Sigmoid colon (tissue), 7 donors: ENCODE data around the gene SETD3. TPM values are rescaled to one million over a fixed set of nuclear protein-coding genes. Genes with fewer than 3 reads are reported as not detected.

ENCODE experiments used
- DNase-seq: peaks from one replicate; pipeline ENCODE4 v3.0.0-alpha.2; 2019
- H3K27ac ChIP-seq, 4 donors: fragments of 200-600 bp; sonication (generic); one replicate each; pipeline ENCODE4 v1.5.1; 2016 to 2019; ENCODE audit warnings: mild to moderate bottlenecking in 1 of 4
- H3K27me3 ChIP-seq, 3 donors: fragments of 200-600 bp; sonication (generic); one replicate each; pipeline ENCODE4 v1.5.1; 2019; ENCODE audit warnings: mild to moderate bottlenecking in 1 of 3
- H3K36me3 ChIP-seq, 4 donors: fragments of 200-600 bp; sonication (generic); one replicate each; pipeline ENCODE4 v1.5.1; 2016 to 2019
- H3K4me1 ChIP-seq, 4 donors: fragments of 200-600 bp; sonication (generic); one replicate each; pipeline ENCODE4 v1.5.1; 2017 to 2019
- H3K4me3 ChIP-seq, 4 donors: fragments of 200-600 bp; sonication (generic); one replicate each; pipeline ENCODE4 v1.5.1; 2017 to 2019; ENCODE audit warnings: mild to moderate bottlenecking in 2 of 4, moderate library complexity in 1 of 4
- H3K9me3 ChIP-seq, 4 donors: fragments of 200-600 bp in 3 of 4; sonication (generic) in 3 of 4; one replicate each; pipeline versions ENCODE4 v1.5.1 to v1.6.1; 2013 to 2019
- EP300 ChIP-seq, 4 donors: sonication (generic); formaldehyde crosslinking; IDR thresholded peaks; one replicate each; pipeline ENCODE4 v1.6.1; 2017; ENCODE audit warnings: antibody characterized with exemption in 4 of 4
- POLR2A ChIP-seq, 2 donors: fragments of 450-650 bp; IDR thresholded peaks; one replicate each; pipeline ENCODE4 v1.6.1; 2016; ENCODE audit warnings: antibody characterized with exemption in 2 of 2, mild to moderate bottlenecking in 2 of 2, moderate library complexity in 2 of 2
- POLR2AphosphoS5 ChIP-seq, 4 donors: sonication (generic); formaldehyde crosslinking; IDR thresholded peaks; one replicate each; pipeline ENCODE4 v1.6.1; 2017; ENCODE audit warnings: antibody characterized with exemption in 4 of 4
- WGBS, 2 donors: extraction: QIAGEN DNeasy Blood & Tissue Kit; methylation state at CpG; one replicate each; pipeline ENCODE4 v1.1.7; 2013; 5-methylcytosine and 5-hydroxymethylcytosine counted together
- intact Hi-C: fragments of 100-400 bp; cut with DNase I; formaldehyde crosslinking; loops from one replicate; pipeline ENCODE4 v1.15.1; 2023
- polyA plus RNA-seq, 3 donors: library from polyadenylated mRNA; stranded (reverse); fragments of 200-250 nt; gene quantifications; one replicate each; pipeline ENCODE4 v1.2.3, GENCODE V29; 2013
- total RNA-seq, 4 donors: library from RNA; depleted of rRNA; stranded (reverse); fragments of >200 nt; gene quantifications; one replicate each; pipeline ENCODE4 v1.1.0, GENCODE V29; 2016
- TF ChIP-seq, protein P1 (sequence below), 4 experiments: fragments of 450-650 bp in 3 of 4; fragments of 200-600 bp in 1 of 4; IDR thresholded peaks; one replicate each; pipeline ENCODE4 v1.5.1; 2016 to 2019; ENCODE audit warnings: antibody characterized with exemption in 4 of 4, mild to moderate bottlenecking in 3 of 4, moderate library complexity in 2 of 4
- donor health status: healthy with polysubstance abuse.
- donor health status: Bipolar disorder and iron deficiency.
- donor health status: healthy.

Gene SETD3
- total and polyA plus RNA-seq, 7 donors, result 34.6 to 164 (median 130) TPM

DNA sequence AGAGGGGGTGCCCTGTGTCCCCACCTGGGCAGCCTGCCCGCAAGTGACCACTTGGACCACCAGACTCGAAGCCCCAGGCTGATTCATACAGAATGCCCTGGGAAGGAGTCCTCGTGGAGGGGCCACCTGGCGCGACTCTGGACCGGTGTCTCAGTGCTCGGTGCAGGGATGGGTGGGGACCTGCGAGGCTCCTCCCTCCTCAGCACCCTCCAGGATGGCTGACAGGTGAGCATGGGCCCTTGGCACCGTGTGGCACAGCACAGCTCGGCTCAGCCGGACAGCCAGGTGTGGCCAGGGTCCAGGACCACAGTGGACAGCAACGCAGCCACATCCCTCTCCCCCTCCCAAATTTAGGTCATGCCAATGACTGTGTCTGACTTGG is 45.0 kb upstream of the SETD3 start:
- Histone ChIP-seq H3K36me3 (no peaks in the 10 kb centered on the region), H3K27ac (peak overlapping the region; percentile 82 to 90 (median 84)), H3K4me1 (peaks cover 0 to 74% (median 73%) of the 10 kb centered on the region in 4 donors), H3K9me3 (no peaks in the 10 kb centered on the region), H3K27me3 (no peaks in the 10 kb centered on the region), H3K4me3 (no peak overlapping the region)
- 76 to 88% methylated on average over 12 of the region's 12 CpGs for WGBS, 2 donors
- TF ChIP-seq POLR2A (IDR thresholded peaks at IDR 0.05), result no peak
- TF ChIP-seq POLR2AphosphoS5 (IDR thresholded peaks at IDR 0.05), result no peak
- TF ChIP-seq, protein P1, sequence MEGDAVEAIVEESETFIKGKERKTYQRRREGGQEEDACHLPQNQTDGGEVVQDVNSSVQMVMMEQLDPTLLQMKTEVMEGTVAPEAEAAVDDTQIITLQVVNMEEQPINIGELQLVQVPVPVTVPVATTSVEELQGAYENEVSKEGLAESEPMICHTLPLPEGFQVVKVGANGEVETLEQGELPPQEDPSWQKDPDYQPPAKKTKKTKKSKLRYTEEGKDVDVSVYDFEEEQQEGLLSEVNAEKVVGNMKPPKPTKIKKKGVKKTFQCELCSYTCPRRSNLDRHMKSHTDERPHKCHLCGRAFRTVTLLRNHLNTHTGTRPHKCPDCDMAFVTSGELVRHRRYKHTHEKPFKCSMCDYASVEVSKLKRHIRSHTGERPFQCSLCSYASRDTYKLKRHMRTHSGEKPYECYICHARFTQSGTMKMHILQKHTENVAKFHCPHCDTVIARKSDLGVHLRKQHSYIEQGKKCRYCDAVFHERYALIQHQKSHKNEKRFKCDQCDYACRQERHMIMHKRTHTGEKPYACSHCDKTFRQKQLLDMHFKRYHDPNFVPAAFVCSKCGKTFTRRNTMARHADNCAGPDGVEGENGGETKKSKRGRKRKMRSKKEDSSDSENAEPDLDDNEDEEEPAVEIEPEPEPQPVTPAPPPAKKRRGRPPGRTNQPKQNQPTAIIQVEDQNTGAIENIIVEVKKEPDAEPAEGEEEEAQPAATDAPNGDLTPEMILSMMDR (IDR thresholded peaks at IDR 0.05), result no peak
- TF ChIP-seq EP300 (IDR thresholded peaks at IDR 0.05), result no peak
- intact Hi-C loops, result loop anchor here (2.0 kb wide), 1 partner anchor 77 kb away; no protein-coding TSS in a partner anchor
- no peak for DNase-seq

DNA sequence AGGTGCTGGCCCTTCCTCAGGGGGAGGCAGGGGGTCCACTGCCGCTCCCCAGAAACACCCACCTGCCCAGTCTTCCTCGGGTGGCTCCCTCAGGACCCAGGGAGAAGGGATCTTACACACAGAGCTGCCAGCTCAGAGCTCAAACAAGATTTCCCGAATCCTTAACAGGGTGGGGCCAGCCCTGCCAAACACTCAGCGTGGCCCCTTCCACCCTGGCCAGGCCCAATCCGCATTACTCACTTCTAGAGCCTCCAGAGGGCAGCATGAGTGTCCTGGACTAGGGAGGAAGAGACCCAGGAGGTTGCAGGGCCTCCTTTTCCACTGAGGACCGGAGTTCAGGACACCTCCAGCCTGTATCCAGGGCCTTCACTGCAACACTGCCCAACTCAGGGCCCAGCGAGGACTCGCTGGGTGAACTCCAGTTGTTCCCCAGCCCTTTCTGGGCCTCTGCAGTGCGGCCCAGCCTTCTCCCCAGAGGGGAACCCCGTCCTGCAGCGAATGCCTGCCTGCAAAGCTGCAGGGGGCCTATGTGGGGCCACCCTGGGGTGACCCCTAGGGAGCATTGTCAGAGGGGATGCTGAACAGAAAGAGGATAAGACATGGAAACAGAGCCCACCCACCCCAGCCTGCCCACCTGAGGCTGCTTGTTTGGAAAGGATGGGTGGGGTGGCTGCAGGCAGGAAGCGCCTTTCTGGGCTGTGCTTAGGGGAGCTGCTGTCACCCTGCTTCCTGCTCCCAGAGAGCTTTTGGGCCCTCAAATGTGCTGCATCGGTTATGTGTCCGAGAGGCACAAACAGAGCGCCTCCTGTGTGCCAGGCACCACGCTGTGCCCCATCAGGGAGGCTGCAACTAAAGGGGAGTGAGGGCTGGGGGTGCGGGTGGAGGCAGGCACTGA is 44.4 kb upstream of the SETD3 start:
- H3K4me3 ChIP-seq, result no peak overlapping the region
- H3K4me1 ChIP-seq, result peaks cover 0 to 71% (median 69%) of the 10 kb centered on the region in 4 donors
- WGBS, 2 donors, result 56 to 62% methylated on average over 17 of the region's 17 CpGs
- peak overlapping the region; percentile 82 to 90 (median 84) for H3K27ac ChIP-seq
- H3K36me3 ChIP-seq, result no peaks in the 10 kb centered on the region
- no peaks in the 10 kb centered on the region for H3K27me3 ChIP-seq
- no peak for DNase-seq
- intact Hi-C loops, result loop anchor here (2.0 to 5.0 kb wide), 2 partner anchors 37 to 78 kb away; no protein-coding TSS in a partner anchor
- TF ChIP-seq POLR2AphosphoS5 (IDR thresholded peaks at IDR 0.05), result peak in 1 of 4 donors; percentile 22
- TF ChIP-seq POLR2A (IDR thresholded peaks at IDR 0.05), result no peak
- TF ChIP-seq, protein P1 (IDR thresholded peaks at IDR 0.05), result peak in 1 of 4 experiments; percentile 40
- no peaks in the 10 kb centered on the region for H3K9me3 ChIP-seq

- Histone ChIP-seq H3K4me3 (no peak overlapping the region), H3K27me3 (no peaks in the 10 kb centered on the region), H3K27ac (peak overlapping the region; percentile 82 to 90 (median 84)), H3K9me3 (no peaks in the 10 kb centered on the region), H3K4me1 (peaks cover 0 to 70% (median 68%) of the 10 kb centered on the region in 4 donors), H3K36me3 (no peaks in the 10 kb centered on the region)
- TF ChIP-seq POLR2A (IDR thresholded peaks at IDR 0.05) (no peak), EP300 (IDR thresholded peaks at IDR 0.05) (no peak), POLR2AphosphoS5 (IDR thresholded peaks at IDR 0.05) (peak in 3 of 4 donors; percentile 5 to 36 (median 36))
- TF ChIP-seq, protein P1 (IDR thresholded peaks at IDR 0.05), result no peak
- no peak for DNase-seq
- intact Hi-C loops, result loop anchor here (2.0 to 5.0 kb wide), 2 partner anchors 38 to 79 kb away; no protein-coding TSS in a partner anchor
- WGBS, 2 donors, result 29 to 75% methylated on average over 16 of the region's 16 CpGs
Measured at GRCh38 chr14:99524091-99524661, 43.5 kb upstream of the SETD3 start.

- H3K27me3 ChIP-seq, result no peaks in the 10 kb centered on the region
- WGBS, 2 donors, result 66 to 81% methylated on average over 5 of the region's 5 CpGs
- TF ChIP-seq EP300 (IDR thresholded peaks at IDR 0.05), result no peak
- no peak for TF ChIP-seq POLR2A (IDR thresholded peaks at IDR 0.05)
- TF ChIP-seq POLR2AphosphoS5 (IDR thresholded peaks at IDR 0.05), result no peak
- TF ChIP-seq, protein P1 (IDR thresholded peaks at IDR 0.05), result no peak
- intact Hi-C loops, result loop anchor here (2.0 to 5.0 kb wide), 2 partner anchors 39 to 79 kb away; no protein-coding TSS in a partner anchor
- peaks cover 0 to 72% (median 70%) of the 10 kb centered on the region in 4 donors for H3K4me1 ChIP-seq
- peak overlapping the region in 1 of 4 donors; percentile 3 for H3K4me3 ChIP-seq
- H3K36me3 ChIP-seq, result no peaks in the 10 kb centered on the region
- peak overlapping the region; percentile 82 to 90 (median 84) for H3K27ac ChIP-seq
- DNase-seq, result no peak
- H3K9me3 ChIP-seq, result no peaks in the 10 kb centered on the region
Measured at GRCh38 chr14:99523704-99524055, 43.0 kb upstream of the SETD3 start.
